GM06990 (cell line): Measurements from ENCODE around the gene HECW1.

Experiments used
- DNase-seq: peaks from one replicate; pipeline ENCODE4 v3.0.0-alpha.2; 2011; ENCODE audit not compliant: insufficient read length; ENCODE audit errors: extremely low read depth
- H3K27me3 ChIP-seq: replicated peaks from 2 replicates; pipeline ENCODE4 v1.6.0; 2011; ENCODE audit warnings: low read length; ENCODE audit not compliant: control insufficient read depth, insufficient read depth
- H3K36me3 ChIP-seq: 2 replicates; pipeline ENCODE4 v1.5.1; 2011; ENCODE audit warnings: low read length; ENCODE audit not compliant: control insufficient read depth, insufficient read depth
- H3K4me3 ChIP-seq: replicated peaks from 2 replicates; pipeline ENCODE4 v1.5.1; 2011; ENCODE audit warnings: low read depth, mild to moderate bottlenecking, control low read depth, low read length
- CTCF ChIP-seq: IDR thresholded peaks from 2 replicates; pipeline ENCODE4 v1.5.1; 2011; ENCODE audit warnings: low read length, control low read depth, mild to moderate bottlenecking, inconsistent platforms; ENCODE audit not compliant: insufficient read depth, poor library complexity, severe bottlenecking

The HECW1 gene

GRCh38 chr7:43385309-43385680, 272.8 kb downstream of the HECW1 start:
- Histone ChIP-seq H3K36me3 (no peaks in the 10 kb centered on the region), H3K27me3 (no peaks in the 10 kb centered on the region), H3K4me3 (no peak overlapping the region)
- TF ChIP-seq CTCF: no peak
- no peak for DNase-seq

DNA sequence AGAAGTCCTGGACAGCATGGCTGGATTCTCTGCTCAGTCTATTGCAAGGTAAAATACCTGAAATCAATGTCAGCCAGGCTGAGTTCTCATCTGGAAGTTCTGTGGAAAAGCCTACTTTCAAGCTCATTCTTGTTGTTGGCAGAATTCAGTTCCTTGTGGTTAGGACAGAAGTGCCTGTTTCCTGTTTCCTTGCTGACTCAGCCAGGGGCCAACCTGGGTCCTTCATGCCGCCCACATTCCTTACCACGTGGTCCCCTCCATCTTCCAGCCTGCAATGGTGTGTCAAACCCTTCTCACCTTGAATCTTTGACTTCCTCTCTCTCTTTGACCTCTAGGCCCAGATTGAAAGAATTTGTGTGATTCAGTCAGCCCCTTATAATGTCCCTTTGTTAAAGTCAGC, 273.4 kb downstream of the HECW1 start:
- no peak for TF ChIP-seq CTCF
- H3K36me3 ChIP-seq: no peaks in the 10 kb centered on the region
- DNase-seq: no peak
- no peaks in the 10 kb centered on the region for H3K27me3 ChIP-seq
- no peak overlapping the region for H3K4me3 ChIP-seq

DNA sequence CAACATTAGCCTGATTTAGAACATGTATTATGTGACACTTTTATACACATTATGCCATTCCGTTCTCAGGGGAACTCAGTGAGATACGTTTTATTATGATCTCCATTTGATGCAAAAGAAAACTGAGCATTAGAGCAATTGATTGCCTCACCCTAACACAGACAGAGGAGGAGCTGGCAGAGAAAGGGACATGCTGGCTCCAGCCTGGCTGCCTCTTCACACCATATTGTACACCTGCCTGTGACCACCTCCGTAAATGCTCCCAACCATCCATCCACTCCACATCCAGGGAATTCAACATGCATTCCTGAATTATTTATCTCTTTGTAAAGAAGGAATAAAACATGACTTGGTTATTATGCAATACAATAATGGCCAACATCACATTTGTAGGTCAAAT, 275.5 kb downstream of the HECW1 start:
- Histone ChIP-seq H3K27me3 (no peaks in the 10 kb centered on the region), H3K36me3 (no peaks in the 10 kb centered on the region), H3K4me3 (no peak overlapping the region)
- DNase-seq: no peak
- TF ChIP-seq CTCF: no peak

- Histone ChIP-seq H3K27me3 (no peaks in the 10 kb centered on the region), H3K36me3 (no peaks in the 10 kb centered on the region), H3K4me3 (no peak overlapping the region)
- no peak for DNase-seq
- no peak for TF ChIP-seq CTCF
These were observed 278.1 kb downstream of the HECW1 start for GRCh38 chr7:43390576-43390975.

DNA sequence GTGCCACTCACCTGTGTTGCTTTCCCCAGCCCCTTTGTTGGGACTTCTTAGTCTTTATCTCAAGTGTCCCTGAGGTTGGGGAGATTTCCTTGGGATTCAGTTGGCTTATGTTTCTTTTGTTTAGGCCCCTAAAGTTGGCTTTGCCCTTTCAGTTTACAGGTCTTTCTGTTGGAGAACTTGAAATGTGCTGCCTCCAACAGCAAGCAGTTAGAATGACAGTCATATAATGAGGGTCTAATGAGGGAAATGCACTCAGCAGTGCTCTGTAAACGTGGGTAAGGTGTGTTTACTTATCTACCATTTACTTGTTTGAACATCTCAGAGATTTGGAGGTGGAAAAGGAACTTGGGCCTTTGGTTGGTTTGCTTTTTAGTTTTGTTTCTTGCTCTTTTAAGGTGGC, 279.1 kb downstream of the HECW1 start:
- DNase-seq: no peak
- Histone ChIP-seq H3K27me3 (no peaks in the 10 kb centered on the region), H3K4me3 (no peak overlapping the region), H3K36me3 (no peaks in the 10 kb centered on the region)
- TF ChIP-seq CTCF: no peak

DNA sequence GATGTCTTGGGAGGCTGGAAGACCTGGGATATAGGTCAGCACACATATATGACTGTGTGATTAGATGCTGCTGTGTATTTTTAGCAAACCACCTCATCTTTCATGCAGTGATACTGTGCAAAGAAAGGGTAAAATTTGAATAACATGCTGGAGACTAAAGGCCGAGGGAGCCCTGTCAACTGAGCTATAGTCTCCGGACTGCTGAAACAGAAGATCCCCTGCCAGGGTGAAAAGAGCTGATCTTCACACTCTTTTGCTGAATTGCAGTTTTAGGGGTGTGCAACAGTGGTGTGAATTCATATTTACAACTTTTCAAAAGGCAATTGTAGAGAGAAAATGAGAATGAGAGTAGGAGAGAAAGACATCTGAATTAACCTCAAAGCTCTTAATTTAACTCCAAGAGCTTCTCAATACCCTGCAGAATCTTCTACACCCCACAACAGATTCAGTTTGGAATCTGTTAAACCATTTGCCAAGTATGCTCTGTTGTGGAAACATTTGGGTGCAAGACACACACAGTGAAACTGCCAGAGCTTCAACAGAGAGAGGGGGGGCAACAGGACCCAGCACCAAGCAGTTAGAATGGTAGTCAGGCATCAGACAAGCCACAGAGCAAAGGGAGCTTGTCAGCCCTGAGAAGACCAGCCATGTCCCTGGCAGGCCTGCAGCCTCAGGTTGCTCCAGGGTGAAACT, 280.3 kb downstream of the HECW1 start:
- Histone ChIP-seq H3K27me3 (no peaks in the 10 kb centered on the region), H3K4me3 (no peak overlapping the region), H3K36me3 (no peaks in the 10 kb centered on the region)
- TF ChIP-seq CTCF: no peak
- no peak for DNase-seq
